Activated CD8-positive, alpha-beta memory T cell treated with anti-CD3 and anti-CD28 coated beads for 48 hours (primary cell): ENCODE measurements around the gene PGR.
"Not testable (repeated sequence)": the region's sequence is repeated elsewhere in the genome, so short reads cannot be mapped to it uniquely, and the experiment has no call there.

Experiments
- DNase-seq, 3 experiments: peaks; one replicate each; pipeline ENCODE4 v3.0.0-alpha.2; 2020; ENCODE audit warnings: low read depth in 2 of 3, low spot score in 2 of 3

Gene PGR

GRCh38 chr11:101082813-101083212 is 46.8 kb downstream of the PGR start:
- DNase-seq, result no peak

- DNase-seq, result no peak
These were observed 65.9 kb downstream of the PGR start for GRCh38 chr11:101063706-101064105.

GRCh38 chr11:101061606-101062005 is 68.0 kb downstream of the PGR start:
- DNase-seq, result no peak

- no peak for DNase-seq
These were observed 70.3 kb downstream of the PGR start for GRCh38 chr11:101059331-101059730.

GRCh38 chr11:101053492-101053891 is 76.1 kb downstream of the PGR start:
- DNase-seq, result no peak

GRCh38 chr11:101051677-101052076 is 77.9 kb downstream of the PGR start:
- no peak for DNase-seq

GRCh38 chr11:101049813-101050212 is 79.8 kb downstream of the PGR start:
- DNase-seq, result no peak

- no peak for DNase-seq
These were observed 80.5 kb downstream of the PGR start for GRCh38 chr11:101049123-101049522.

GRCh38 chr11:101048479-101048878 is 81.1 kb downstream of the PGR start:
- DNase-seq, result no peak

- no peak for DNase-seq
These were observed 82.7 kb downstream of the PGR start for GRCh38 chr11:101046947-101047346.

- no peak for DNase-seq
These were observed 84.2 kb downstream of the PGR start for GRCh38 chr11:101045415-101045814.

- no peak for DNase-seq
These were observed 85.7 kb downstream of the PGR start for GRCh38 chr11:101043940-101044339.

GRCh38 chr11:101035872-101036271 is 93.7 kb downstream of the PGR start:
- DNase-seq, result no peak

- DNase-seq, result no peak
These were observed 95.5 kb downstream of the PGR start for GRCh38 chr11:101034076-101034475.

GRCh38 chr11:101032991-101033390 is 96.6 kb downstream of the PGR start:
- DNase-seq, result no peak

- DNase-seq, result no peak
These were observed 97.9 kb downstream of the PGR start for GRCh38 chr11:101031713-101032112.

GRCh38 chr11:101030692-101031091 is 98.9 kb downstream of the PGR start:
- DNase-seq, result no peak

GRCh38 chr11:101030015-101030414 is 99.6 kb downstream of the PGR start:
- no peak for DNase-seq

- no peak for DNase-seq
These were observed 101.0 kb downstream of the PGR start for GRCh38 chr11:101028644-101029043.

GRCh38 chr11:101022256-101022655 is 107.4 kb downstream of the PGR start:
- no peak for DNase-seq

GRCh38 chr11:101019870-101020269 is 109.7 kb downstream of the PGR start:
- no peak for DNase-seq

GRCh38 chr11:101014600-101015285 is 114.9 kb downstream of the PGR start:
- no peak for DNase-seq

GRCh38 chr11:101013702-101014101 is 115.9 kb downstream of the PGR start:
- DNase-seq, result not testable (repeated sequence)
